ENCODE measurements around the gene ZNF212.
"Not testable (repeated sequence)": the region's sequence is repeated elsewhere in the genome, so short reads cannot be mapped to it uniquely, and the experiment has no call there.

Gene ZNF212

DNA sequence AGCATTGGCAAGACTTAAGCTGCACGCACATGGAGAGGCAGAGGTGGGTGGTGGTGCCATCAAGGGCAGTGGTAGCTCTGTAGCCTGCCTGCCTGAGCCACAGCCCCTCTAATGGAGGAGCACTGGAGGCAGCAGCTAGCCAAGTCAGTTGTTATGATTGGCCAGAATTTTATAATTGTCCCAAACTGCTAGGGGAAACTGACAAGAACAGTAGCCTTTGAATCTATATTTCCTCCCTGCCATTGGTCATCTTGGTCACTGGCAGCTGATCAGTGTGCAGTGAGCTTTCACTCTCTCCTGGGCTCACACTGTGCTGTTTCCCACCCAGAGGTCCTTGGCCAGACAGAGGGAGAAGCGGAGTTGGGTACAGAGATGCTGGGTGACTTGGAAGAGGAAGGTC lies 12.9 kb downstream of the ZNF212 start:
- DNase-seq (ENCODE audit: low read depth in 1 of 2, low spot score in 1 of 2): no peak

DNA sequence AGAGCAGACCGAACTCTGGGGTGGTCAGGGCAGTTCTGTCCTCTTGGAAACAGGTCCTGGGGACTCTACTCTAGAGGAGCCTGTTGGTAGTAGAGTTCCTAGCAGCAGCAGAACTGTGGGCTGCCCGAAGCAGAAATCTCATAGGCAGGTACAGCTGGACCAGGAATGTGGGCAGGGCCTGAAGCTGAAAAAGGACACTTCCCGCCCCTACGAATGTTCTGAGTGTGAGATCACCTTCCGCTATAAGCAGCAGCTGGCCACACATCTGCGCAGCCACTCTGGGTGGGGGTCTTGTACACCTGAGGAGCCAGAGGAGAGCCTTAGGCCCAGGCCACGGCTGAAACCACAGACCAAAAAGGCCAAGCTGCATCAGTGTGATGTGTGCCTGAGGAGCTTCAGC lies 14.2 kb downstream of the ZNF212 start:
- DNase-seq (ENCODE audit: low read depth in 1 of 2, low spot score in 1 of 2): no peak

DNA sequence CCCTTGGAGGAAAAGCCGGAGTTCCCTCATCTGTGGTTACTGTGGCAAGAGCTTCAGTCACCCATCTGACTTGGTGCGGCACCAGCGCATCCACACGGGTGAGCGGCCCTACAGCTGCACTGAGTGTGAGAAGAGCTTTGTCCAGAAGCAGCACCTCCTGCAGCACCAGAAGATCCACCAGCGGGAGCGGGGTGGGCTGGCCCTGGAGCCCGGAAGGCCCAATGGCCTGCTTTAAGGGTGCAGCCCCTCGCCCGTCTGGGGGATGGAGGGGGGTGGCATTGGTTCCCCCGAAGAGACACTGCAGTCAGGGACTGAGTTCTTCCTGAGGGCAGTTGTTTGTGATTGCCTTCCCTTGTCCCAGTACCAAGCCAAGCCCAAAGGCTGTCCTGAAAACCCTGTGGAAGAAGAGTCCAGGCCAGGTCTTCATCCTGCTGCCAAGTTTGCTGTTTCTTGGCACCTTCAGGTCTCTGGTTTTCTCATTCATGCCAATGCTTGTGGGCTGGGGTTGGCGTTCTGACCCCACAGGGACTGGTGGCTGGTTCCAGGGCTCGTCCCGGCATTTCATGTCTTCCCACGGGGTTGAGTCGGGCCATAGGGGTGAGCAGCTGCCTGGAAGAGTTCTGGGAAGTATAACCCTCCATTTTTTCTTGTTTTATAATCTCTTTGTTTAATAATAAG lies 14.9 kb downstream of the ZNF212 start:
- DNase-seq (ENCODE audit: low read depth in 1 of 2, low spot score in 1 of 2): no peak

DNA sequence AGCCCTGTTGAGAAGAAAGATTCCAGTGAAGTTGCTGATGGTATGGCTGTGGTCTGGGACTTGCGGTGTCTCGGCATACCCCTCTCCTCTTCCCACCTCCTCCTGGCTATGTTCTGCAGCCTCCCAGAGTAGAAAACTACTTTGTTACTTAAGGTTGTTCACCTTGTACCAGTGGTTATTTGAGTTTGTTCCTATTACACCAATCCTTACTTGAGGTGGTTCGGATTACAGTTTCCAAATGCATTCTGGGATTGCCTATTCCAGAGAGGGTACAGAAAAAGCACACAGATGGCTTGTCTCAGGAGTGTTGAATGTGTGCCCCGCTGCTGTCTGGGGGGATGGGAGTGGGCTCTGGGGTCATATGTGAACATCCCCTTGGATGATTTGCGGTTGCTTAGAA lies 15.7 kb downstream of the ZNF212 start:
- no peak for DNase-seq (ENCODE audit: low read depth in 1 of 2, low spot score in 1 of 2)

DNA sequence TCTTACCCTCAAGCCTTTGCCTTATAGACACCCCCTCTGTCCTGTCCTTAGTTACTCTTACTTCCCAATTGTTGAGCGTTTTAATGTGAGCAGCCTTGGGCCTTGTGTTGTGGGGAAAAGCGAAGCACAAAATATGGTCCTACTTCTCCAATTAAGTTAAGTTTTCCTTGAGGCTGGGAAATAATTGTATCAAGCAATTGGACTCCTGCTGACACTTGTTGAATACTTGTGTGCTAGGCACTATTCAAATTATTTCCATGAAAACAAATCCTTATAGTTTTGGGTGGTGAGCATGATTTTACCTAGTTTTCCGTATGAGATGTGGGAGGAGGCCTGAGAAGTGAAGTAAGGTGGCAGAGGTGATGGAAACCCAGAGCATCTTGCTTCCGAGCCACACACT lies 17.1 kb downstream of the ZNF212 start:
- DNase-seq (ENCODE audit: low read depth in 1 of 2, low spot score in 1 of 2): no peak

DNA sequence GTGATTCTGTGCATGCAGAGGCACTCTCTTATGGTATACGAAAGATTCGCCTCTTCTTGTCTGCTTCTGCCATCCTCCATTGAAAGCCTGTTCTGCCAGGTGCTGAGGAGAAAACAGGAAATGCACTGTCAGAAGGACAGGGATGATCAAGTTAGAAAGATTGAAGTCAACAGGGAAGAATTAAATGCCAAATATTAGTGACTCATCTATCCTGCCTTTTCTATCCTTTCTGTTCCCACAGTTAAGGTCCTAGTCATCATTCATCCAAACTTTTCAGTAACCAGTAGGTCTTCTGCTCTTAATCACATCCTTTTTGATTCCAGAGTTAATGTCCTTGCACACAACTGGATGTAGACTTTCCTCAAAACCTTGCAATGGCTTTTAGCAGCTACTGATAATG lies 17.7 kb downstream of the ZNF212 start:
- DNase-seq (ENCODE audit: low read depth in 1 of 2, low spot score in 1 of 2): no peak

DNA sequence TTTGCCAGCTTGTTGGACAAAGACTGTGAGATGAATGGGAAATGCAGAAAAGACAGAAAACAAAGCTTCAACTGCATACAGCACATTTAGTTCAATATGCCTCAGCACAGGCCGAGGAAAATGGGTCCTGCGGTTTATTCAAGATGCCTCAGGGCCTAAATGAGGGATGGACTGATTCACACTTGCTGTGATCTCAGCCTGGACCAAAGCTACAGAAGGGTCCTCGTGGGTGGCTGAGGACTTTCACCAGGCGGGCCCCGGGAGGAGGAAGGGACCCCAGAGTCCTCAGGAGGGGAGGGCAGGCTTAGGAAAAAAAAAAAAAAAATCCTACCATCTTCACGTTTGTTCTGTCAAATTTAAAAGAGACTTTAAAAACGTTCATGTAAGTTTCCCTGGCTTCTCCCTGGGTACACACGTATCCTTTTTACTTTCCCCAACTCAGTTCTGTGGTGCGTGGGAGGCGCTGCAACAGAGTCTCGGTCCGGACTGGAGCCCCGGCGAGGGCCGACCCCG lies 21.9 kb downstream of the ZNF212 start:
- peak in 1 of 2 donors; percentile 21 for DNase-seq (ENCODE audit: low read depth in 1 of 2, low spot score in 1 of 2)

DNA sequence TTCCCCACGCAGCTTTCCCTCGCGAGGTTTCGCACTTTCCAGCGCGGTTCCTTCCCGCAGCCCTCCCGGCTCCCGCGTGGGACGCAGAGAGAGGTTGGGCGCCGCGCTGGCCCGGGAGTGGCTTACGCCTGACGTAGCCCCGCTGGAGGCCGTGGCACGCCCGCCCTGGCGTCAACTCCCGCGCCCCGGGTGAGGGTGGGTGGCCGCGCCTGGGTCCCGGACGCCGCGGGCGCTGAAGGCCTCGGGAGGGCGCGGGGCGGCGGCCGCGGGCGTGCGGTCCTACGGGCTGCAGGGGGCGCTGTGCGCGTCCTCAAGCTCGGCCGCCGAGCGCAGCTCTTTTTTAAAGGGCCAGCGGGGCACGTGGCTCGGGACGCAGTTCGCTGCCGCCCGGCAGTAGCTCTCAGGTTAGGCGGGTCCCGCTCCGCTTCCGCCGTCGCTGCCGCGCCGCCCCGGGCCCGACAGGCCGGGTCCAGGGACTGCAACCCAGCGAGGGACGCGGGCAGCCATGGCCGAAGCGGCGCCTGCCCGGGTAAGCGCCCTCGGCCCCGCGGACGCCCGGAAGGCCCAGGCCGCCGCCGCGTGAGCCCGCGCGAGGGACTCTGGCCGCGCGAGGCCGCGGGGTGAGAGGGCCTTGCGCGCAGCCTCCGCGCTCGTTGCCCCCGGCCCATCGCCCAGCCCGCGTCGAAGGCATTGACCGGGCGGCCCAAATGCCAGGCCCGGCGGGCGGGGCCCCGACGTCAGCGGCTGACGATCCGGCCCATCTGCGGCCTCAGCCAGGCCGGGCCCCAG lies 22.6 kb downstream of the ZNF212 start, which contains the start of gene ZNF783:
ZNF783 (plus strand) TSS at position 368 of the 789 bp plus-strand sequence; CDS start at position 506, 138 bp downstream.
- peak; percentile 73 to 76 for DNase-seq (ENCODE audit: low read depth in 1 of 2, low spot score in 1 of 2)

DNA sequence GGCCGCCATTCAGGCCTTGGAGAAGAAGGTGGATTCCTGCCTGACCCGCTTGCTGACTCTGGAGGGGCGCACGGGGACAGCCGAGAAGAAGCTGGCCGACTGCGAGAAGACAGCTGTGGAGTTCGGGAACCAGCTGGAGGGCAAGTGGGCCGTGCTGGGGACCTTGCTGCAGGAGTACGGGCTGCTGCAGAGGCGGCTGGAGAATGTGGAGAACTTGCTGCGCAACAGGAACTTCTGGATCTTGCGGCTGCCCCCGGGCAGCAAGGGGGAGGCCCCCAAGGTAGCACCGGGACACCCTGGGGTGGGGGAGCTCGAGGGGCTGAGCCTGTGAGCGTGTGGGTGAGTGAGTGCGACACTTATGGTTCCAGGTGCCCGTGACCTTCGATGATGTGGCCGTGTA lies 27.0 kb downstream of the ZNF212 start:
- no peak for DNase-seq (ENCODE audit: low read depth in 1 of 2, low spot score in 1 of 2)

DNA sequence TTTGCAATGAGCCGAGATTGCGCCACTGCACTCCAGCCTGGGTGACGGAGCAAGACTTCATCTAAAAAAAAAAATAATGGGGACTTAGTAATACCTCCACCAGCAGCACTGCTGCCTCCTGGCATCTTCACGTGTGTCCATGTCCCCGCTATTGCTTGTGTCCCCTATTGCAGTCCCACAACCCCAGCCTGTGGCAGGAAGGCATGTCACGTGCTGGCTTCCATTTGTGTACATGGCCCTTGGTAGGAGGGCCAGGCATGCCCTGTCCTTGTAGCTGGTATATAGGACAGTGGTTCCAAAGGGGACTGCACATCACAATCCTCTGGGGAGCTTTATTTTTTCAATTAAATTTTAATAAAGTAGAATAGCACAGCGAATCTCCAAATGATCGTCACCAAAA lies 28.3 kb downstream of the ZNF212 start:
- DNase-seq (ENCODE audit: low read depth in 1 of 2, low spot score in 1 of 2): no peak

DNA sequence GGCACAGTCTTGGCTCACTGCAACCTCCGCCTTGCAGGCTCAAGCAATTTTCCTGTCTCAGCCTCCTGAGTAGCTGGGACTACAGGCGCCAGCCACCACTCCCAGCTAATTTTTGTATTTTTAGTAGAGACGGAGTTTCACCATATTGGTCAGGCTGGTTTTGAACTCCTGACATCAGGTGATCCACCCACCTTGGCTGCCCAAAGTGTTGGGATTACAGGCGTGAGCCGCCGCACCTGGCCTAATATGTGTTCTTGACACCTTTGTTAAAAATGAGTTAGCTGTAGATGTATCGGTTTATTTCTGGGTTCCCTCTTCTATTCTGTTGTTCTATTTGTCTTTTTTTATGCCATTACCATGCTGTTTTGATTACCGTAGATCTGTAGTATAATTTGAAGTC lies 35.0 kb downstream of the ZNF212 start:
- not testable (repeated sequence) for DNase-seq (ENCODE audit: low read depth in 1 of 2, low spot score in 1 of 2)

DNA sequence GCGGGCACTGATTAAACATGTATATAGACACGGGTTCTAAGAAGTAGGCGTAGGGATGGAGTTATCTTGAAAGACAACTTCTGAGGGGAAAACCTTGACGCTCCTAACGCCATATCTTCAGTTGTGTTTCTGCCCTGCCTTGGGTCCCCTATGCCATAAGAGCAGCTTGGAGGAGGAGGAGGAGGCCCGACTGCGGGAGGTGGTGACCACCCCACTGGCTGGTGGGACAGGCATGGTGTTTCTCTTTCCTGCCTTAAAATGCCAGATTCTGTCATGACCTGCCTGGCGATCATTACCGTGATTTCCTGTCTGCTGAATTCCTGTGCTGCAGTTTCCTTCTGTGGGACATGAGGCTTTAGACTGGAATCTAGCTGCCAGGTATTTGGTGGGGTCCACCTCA lies 38.4 kb downstream of the ZNF212 start:
- DNase-seq (ENCODE audit: low read depth in 1 of 2, low spot score in 1 of 2): no peak

DNA sequence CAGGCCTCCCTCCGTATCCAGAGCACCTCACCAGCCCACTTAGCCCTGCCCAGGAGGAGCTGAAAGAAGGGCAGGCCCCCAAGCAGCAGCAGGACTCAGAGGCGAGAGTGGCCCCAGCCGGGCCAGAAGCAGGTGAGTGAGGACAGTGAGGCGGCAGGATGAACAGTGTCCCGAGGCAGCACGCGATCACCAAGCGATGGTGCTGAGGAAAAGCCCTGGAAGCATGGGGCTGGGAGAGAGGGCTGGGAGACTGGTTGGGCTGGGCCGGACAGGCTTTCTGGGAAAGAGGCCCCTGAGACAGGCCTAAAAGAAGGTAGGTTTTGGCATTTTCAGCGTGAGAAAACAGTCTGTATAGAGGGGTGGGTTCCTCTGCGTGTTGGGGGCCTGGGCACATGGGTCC lies 38.9 kb downstream of the ZNF212 start:
- no peak for DNase-seq (ENCODE audit: low read depth in 1 of 2, low spot score in 1 of 2)

DNA sequence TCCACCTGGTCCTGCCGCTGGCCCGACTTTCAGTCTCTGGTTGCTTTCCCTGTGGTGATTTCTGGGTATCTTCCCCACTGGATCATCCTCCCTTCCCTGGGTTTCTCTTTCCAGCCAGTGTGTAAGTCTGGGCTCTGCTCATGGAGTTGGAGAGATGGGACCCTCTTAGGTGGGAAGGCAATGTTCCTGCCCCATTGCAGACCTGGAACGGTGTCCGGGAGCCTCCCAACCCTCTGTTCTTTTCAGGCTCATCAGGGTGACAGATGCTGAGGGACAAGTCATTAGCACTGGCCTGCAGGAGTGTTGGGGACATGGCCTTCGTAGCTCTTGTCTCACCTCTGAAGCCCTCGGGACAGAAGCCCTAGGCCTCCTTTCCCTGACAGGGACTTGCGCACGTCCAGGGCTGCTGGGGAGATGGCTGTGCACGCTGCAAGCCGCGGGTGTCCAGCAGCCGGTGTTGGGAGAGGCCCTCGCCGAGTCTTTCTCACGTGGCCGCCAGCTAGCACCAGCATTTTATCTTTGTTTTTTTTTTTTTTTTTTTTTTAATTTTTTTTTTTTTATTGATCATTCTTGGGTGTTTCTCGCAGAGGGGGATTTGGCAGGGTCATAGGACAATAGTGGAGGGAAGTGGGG lies 39.8 kb downstream of the ZNF212 start:
- no peak for DNase-seq (ENCODE audit: low read depth in 1 of 2, low spot score in 1 of 2)

DNA sequence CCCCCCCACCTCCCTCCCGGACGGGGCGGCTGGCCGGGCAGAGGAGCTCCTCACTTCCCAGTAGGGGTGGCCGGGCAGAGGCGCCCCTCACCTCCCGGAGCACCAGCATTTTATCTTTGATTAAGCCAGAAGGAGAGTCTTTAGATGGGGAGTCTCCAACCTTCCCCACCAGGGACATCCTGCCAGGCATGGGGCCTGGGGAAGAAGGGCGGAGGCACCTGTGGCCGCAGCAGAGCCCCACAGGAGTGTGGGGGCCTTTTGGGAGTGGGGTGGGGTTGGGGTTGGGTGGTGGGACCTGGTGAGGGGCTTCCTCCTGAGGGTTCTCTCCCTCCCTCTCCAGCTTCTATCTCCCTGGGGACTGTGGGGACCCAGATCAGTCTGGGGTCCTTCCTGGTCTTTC lies 40.7 kb downstream of the ZNF212 start:
- DNase-seq (ENCODE audit: low read depth in 1 of 2, low spot score in 1 of 2): no peak

DNA sequence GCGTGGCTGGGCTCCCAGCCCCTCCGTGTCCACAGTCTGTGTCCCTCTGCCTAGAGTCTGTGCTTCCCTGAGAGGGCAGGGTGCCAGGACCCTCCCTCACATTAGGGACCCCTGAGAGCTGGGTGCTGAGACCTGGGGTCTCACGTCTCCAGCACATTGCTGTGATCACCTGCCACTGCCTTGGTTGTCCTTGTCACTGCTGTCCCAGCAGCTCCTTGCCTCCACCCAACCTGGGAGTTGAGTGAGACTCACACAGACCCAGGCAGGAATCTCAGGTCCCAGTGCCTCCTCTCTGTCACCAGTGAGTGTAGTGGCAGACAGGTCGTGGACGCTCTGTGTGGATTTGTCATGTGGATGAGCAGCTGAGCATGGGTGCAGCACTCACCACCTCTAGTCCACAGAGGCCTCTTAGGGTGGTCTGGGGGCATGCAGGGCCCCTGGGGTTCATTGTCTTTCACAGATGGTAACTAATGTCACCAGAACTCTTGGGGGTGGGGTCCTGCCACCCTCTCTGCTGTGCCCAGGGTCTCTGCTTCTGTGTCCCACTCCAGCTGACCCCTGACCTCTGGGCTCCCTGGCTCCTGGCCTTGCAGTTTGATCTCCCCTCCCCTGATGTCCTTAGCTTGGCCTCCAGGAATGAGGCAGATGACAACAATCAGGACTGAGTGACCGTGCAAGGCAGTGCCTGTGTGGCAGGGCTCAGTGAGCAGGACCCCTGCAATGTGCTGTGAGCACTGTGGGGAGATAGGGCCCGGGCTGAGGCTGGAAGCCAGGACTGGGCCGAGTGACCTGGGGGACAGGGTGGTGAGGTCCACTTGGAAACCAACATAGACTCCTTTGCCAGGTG lies 41.4 kb downstream of the ZNF212 start:
- DNase-seq (ENCODE audit: low read depth in 1 of 2, low spot score in 1 of 2): no peak

DNA sequence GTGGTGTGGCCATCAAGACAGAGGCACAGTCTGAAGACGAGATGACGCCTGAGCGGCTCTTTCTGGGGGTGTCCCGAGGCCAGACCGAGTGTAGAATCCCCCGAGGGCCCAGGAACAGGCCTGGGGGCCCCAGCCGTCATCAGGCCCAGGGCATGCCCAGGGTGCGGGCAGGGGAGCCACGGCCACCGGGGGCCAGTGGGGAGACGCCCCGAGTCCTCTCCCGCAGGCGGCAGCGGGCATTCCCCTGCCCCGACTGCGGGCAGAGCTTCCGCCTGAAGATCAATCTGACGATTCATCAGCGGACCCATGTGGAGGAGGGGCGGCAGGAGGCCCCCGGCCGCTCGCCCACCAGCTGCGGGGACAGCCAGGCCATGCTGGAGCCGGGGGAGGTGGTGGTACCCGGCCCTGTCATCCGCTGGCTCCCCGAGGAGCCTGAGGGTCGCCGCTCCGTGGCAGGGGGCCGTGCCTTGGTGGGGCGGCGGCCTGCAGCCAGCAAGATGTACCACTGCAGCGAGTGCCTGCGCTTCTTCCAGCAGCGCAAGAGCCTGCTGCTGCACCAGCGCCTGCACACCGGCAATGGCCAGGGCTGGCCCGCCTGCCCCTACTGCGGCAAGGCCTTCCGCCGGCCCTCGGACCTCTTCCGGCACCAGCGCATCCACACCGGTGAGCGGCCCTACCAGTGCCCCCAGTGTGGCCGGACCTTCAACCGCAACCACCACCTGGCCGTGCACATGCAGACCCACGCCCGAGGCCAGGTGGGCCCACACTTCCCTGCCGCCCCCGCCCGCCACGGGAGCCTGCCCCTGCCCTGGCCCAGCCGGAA lies 42.3 kb downstream of the ZNF212 start:
- no peak for DNase-seq (ENCODE audit: low read depth in 1 of 2, low spot score in 1 of 2)

DNA sequence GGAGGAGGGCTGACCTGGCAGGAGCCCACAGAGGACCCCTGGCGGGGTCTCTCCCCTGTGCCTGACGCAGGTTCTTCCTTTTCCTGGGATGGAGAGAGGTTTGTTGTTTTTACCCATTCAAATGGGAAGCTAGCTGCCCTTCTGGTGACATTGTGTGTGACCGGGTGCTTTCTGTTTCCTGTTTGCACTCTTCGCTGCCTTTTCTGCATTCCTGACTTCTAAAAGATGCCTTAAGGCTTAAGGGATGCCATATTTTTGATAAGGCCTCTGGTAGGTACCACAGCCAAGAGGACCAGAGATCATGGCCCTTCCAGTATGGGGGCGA lies 42.8 kb downstream of the ZNF212 start:
- DNase-seq (ENCODE audit: low read depth in 1 of 2, low spot score in 1 of 2): no peak

DNA sequence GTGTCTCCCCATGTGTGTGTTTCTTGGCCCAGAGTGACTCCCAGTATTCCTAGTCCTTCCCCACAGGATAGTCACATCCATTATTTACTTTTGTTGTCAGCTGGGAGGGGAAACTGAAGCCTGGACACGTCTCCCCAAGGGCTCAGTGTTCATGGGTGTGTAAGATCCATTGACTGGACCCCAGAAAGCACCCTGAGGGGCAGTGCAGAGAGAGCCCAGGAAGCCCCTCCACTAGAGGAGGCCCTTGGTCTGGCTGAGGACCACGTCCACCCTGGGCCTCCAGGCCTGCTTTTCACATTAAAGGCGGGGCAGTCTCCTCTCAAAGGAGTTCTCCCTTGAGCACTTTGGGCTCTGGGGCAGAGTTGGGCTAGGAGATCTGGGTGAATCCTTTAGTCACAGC lies 43.9 kb downstream of the ZNF212 start:
- DNase-seq (ENCODE audit: low read depth in 1 of 2, low spot score in 1 of 2): no peak

DNA sequence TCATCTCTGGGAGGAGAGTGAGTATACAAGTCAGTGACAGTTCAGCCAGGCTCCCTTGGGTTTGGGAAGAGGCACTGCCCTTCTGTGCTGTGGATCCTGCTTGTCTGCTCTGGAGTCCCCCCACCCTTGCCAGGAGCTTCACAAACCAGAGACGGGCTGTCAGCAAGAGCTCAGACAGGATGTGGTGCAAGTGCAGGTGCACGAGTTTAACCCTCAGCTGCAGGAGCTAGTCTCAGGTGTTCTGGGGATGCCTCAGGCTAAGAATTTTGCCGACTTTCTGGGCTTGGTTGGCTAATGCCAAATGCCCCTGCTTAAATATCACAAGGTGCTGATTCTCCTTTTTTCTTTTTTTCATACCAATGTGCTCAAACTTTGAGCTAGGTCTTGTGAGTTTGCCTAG lies 44.9 kb downstream of the ZNF212 start:
- peak in 1 of 2 donors; percentile 17 for DNase-seq (ENCODE audit: low read depth in 1 of 2, low spot score in 1 of 2)

All from activated CD4-positive, alpha-beta T cell treated with anti-CD3 and anti-CD28 coated beads, Interleukin-2, amount 50 U/mL, for 24 hours (primary cell).